NCI-H2171 (cell line): ENCODE data around the gene INSIG2.
"Not testable (repeated sequence)": the region's sequence is repeated elsewhere in the genome, so short reads cannot be mapped to it uniquely, and the experiment has no call there.

Experiments
- DNase-seq: peaks from one replicate; lab custom pipeline; 2025; lab: John Stamatoyannopoulos, UW

INSIG2 gene

DNA sequence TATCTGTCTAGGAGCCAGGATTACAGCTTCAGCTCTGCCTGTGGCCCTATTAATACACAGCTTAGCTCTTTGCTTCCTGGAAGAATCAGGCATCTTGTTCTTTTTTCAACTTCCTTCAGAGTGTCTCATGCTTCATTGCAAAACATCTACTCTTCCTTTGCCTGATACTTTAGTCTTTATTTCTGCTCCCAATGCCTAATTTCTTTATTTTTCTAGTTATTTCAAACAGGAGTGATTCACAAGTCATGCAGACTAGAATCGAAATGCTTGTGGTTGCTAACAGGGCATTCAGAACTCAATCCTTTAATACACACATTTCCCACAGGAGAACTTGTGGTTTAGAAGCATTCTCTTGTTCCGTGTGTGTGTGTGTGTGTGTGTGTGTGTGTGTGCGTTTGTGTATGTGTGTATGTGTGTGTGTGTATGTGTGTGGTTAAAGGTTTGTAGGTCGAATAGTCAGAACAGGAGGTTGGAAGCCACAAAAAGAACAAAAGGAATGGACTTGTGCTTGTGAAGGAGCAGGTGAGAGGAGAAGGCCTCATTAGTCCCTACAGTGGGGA, 28.3 kb upstream of the INSIG2 start:
- DNase-seq, result no peak

DNA sequence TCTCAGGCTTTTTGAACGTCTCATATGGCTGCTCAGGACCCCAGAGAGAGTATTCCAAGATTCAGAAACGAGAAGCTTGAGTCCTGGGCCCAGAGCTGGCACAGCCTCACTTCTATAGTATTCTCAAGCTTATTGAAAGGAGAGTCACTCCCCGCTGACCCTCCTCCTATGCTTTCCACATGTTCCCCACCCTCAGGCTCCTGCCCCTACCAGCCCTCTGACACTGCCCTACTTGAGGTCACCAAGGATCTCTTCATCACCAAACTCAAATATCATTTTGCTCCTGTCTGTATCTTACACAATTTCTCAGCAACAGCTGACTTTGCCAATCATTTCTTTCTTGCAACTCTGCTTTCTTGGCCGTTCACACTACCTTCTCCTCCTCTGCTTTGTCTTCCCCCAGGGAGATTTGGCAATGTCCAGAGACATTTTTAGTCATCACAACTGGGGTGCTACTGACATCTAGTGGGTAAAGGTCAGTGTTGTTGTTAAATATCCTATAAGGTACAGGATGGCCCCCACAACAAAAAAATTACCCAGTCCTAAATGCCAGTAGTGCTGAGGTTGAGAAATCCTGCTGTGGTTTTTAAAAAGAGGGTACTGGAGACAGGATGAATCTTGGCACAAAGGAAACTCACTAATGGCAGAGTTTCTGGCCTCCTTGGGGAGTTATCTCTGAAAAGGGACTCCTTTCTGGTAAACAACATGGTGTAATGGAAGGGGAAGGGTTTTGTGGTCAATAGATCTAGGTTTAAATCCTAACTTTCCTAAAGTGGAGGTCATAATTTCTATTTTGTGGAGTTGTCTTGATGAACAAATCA, 26.9 kb upstream of the INSIG2 start:
- DNase-seq, result no peak

DNA sequence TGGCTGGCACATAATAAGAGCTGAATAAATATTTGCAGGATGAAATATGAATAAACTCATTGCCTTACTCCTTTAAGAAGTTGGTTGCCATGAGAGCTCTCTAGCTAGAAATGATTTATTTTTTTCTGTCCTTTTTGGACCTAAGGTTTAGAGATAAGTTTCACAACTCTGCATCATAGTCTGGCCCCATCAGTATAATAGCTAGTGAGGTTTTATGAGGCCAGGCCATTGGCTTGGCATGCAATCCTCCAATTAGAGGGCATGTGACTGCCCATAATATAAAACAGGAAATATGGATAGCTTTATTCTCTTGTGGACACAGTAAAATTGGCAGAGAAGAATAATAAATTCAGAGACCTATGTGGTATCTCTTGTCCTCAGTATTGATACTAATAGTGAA, 26.2 kb upstream of the INSIG2 start:
- DNase-seq, result no peak

DNA sequence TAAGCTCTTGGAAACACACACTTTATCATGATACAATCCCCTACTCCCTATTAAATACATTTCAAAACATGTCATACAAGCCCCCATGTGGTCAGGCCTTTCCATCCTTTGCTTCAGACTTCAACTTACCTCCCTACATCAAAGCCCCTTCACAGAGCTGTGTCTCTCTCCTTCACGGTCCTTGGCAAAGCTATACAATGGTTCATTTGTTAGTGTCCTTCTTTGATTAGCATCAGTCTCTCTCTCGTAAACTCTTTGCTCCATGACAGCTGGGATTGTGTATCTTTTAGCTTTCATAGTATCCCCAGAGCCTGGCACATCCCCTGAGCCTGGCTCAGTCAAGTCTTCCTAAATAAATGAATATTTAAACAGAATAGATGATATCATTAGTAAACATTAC, 25.6 kb upstream of the INSIG2 start:
- DNase-seq, result no peak

DNA sequence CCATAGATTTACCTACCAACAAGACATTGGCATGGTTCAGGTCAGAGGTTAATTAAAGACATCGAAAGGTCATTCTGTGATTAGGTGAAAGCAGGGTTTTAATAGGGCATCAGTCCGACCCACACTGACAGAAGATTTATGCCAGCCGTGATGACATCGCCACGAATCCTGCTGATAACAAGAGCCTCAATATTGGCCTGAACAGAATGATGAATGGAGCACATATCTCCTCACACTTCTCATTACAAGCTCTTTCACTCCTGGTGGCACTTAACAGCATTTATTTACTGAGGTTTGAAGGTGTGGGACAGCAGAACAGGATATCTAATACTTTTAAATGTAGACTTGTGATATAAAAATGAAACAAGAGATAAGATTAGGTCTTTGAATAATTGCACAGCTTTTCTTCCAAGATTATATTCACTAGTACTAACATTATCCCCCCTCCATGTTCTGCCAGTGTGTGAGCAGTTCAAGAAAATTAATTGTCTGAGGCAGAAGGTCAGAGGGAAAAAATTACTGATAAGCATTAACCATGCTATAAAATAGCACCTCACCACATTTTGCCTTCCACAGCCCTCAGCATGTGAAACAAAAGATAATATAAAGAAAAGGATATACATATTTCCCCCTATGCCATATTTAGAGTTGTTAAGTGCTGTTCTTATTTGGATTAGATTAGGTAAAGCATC, 23.1 kb upstream of the INSIG2 start:
- DNase-seq, result no peak

DNA sequence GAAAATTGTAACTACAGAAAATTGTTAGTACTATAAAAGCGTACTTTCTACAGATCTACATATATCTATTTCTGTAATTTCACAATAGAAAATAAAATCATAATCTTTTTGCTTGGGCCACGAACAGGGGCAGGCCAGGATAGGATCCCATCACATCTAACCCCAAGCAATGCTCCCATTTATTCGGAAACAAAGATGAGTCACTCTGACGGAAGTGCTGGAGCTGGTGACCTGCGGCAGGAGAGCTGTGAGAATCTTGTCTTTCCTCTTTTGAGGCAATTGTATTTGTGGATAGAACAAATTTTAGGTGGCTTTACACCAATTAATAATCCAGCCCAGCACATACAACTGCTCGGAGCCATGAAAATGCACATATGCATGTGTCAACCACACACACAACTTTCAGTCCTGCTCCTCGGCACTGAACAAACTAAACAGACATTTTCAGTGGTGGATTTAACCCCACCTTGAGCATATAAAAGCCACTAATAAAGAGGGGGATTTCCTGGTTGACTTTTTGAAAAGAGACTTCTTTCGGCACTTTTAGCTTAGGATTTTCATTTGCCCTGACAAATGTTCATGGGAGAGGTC, 22.3 kb upstream of the INSIG2 start:
- DNase-seq, result no peak

DNA sequence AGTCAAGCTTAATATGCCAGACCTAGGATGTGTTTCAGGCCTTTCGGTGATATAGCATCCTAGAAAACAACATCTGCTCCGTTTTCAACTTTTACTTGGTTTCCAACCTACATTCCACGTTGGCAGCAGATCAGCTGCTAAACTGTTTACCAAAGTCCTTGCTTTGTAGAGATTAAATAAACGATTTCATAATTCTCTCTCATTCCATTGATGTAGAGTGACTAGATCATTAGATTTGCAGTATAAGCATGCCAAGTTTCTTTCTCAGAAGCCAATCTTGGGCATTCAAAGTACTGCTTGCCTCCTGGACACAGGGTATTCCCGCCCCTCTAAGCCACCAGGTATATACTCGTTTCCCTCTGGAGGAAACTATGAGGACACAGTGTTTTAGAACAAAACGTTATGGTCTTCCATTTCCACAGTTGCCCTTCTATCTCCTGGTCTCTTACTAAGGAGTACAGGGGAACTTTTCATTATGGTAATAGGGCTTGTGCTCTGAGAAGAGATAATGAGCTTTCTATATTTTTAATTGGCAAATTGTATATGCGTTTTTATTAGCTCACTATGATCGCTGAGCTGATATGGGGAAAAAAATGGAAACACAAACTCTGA, 10.5 kb upstream of the INSIG2 start:
- no peak for DNase-seq

DNA sequence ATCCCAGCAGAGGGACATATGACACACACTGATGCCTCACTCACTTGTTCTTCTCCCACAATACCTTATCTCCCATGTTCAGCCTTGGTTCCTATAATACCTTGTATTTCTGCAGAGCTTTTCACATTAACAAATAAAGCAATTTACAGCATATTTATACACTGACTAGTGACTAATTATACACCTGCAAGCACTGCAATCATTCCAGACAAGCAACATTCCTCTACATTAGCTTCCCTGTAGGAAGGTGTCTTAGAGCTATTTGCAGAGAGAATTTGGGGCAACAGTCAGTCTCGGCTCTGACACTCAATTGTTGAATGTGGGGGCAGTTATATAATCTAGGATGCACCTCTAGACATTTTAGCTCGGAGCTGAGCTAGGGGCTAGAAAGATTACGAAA, 9.5 kb upstream of the INSIG2 start:
- DNase-seq, result no peak

DNA sequence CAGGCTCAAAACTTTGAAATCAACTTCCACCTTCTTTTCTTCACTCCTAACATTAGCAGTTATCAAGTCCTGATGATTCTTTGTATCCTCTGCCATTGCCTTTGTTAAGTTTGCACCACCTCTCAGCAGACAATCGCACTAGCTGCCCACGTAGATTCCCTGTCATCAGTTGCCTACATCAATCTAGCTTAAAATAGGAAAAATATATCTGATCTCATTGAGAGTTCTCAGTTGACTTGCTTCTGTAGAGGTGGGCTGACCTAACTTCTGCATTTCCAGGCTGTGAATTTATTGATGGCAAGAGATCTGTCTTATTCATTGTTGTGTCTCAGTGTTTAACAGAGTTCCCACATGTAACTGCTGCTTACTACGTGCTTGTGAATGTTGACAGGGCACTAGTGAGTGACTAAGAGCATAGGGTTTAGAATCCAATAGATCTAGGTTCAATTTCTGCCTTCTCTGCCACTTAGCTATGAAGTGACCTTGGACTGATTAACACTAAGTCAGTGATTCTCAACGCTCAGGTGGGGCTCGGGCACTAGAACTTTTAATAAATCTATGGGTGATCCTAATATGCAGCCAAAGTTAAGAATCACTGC, 3.7 kb upstream of the INSIG2 start:
- DNase-seq, result no peak

DNA sequence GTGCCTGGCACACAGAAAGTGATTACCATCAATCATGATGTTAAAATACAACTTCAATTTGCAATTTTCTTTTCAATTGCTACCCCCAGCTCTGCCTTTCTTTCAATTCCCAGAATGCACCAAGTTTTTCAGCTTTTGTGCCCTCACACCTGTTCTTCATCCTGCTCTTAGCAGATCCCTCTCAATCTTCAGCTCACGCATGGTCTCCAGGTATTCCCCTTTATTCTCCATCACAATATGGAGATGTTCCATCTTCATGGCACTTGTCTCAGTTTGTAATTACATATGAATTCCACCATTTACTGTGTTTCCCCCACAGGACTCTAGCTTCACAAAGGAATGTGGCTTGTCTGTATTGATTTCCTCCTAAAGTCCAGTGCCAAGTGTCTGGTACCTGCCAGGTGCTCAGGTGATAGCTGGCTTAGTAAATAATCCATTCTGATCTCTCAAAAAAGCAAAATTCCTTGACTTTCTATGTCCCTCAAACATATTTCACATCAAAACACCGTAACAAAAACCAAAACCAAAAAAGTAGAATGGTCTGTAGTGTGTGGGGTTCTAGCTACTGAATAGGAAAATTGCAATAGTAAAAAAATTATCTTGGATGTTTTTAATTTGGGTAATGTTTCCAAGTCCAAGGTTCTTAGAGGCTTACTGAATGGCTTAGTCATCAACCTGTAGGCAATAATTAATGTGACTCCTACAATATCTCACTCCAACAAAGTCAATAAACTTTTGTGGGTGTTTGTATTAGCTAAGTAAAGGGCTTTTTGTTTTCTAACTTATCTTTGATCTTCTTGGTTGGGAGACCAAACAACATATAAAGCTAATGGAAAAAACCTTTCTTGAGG, 2.9 kb upstream of the INSIG2 start:
- no peak for DNase-seq

DNA sequence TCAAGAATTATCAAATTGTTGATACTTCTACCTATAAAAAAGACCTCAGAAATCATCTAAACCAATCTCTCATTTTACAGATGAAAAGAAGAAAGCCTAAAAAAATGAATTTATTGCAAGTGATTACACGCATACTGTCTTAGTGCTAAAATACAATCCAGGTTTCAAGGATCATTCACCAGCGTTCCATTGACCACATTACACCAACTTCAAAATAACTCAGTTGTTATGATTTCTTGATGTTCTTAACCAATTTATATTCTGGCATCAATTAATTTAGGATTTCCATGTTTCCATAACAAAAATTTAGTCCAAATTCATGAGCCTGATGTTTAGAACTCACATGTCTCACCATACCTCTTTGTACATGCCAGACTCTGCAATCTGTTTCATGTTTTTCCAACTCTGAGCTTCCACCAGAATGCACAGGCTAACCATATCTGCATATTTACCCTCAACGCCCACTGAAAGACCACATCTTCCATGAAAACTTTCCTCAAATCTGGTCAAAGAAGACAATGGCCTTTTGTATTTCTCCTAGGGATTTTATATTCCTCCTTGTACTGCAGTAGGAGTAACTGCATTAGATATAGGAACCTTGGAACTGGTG, 2.1 kb upstream of the INSIG2 start:
- no peak for DNase-seq

DNA sequence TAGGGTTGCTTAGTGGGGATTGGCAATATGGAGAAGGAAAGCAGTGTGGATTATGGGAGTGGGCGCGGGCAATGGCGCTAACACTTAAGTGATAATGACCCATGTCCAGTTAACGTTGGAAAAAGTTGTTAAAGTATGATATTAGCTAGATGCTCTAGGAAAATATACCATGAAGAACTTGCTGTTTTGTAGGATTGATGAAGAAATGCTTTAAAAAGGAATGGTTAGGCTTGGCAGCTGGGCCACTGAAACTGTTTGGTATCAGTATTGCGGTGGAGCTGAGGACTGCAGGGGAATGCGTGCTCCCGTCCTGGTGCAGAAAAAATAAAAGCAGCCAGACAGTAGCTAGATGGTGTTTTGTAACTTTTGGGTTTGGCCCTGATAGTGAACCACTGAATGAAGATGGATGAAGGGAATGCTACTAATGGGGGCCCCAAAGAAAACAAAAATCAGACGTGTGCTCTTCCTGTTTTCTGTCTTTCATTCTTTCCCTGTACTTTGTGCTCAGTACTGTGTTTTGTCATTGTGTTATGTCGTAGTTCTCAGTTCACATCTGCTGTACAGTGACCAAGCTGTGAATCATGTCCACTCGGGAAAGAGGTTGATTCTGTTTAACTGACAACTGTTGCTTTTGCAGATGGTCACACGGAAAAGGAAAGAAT, 999 bp downstream of the INSIG2 start:
- no peak for DNase-seq

DNA sequence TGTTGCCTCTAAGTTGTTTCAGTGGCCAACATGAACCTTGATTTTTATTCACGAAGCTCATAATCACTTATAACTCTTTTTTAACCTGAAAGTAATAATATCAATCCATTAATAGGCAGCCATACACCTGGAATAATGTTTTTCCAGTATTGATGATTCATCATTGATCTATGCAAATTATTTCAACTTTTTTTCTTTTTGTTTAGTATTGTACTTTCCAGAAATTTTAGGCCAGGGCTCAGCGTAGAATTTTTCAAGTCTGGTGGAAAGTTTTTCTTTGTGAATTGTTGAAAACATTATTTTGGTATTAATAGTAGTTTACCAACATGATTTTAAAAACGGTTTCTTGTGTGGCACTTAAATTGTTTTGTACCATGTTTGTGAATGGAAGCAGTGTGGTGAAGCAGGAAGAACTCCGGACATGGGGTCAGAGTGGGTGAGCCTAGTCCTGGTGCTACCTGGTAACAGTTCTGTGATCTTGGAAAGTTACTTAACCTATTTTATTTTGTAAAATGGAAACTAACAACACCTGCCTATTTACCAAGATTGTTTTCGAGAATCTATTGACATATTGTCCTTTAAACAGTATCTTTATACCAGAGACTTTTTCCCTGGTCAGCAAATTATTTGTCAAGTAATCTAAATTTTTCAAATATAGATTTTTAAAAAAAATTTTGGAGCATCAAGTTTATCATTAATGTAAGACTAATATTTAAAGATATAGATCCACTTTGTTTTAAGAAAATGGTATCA, 2.3 kb downstream of the INSIG2 start:
- DNase-seq, result no peak

DNA sequence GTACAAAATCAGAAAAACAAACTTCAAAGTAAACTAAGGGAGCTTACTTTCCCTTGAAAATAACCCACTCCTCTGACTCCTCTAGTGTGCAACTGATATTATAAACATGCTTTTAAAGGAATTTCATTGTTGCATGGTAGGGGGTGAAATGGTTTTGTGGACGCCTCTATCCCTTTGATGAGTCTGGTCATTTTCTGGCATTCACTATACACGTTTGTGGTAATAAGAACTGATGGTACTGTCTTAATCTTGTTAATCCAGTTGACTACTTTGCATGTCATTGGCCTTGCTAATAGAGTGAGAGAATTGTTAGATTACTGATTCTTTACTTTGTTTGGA, 2.8 kb downstream of the INSIG2 start:
- DNase-seq, result no peak

DNA sequence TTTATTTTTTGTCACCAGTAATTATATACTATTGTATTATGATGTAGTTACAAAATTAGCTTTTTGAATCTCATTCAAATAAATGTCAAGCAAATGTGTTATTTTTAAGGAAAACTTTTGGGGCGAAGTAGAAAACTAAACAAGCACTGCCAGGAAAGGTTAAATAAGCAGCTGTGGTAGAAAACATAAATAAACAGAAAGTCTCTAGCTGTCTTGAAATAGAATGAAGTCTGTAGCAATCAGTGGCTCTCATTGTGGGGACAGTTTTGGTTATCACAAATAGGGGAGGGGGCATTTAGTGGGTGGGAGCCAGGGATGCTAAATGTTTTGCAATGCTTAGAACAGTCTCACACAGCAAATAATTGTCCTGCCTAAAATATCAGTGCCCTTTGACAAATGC, 3.4 kb downstream of the INSIG2 start:
- DNase-seq, result no peak

DNA sequence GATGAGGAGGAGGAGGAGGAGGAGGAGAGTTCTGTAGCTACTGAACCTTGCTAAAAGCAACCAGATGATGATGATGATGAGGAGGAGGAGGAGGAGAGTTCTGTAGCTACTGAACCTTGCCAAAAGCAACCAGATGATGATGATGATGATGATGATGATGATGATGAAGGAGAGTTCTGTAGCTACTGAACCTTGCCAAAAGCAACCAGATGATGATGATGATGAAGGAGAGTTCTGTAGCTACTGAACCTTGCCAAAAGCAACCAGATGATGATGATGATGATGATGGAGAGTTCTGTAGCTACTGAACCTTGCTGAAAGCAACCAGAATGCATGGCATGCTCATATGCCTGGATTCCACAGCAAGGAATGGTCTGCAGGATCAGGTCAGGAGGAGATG, 5.8 kb downstream of the INSIG2 start:
- DNase-seq, result not testable (repeated sequence)

DNA sequence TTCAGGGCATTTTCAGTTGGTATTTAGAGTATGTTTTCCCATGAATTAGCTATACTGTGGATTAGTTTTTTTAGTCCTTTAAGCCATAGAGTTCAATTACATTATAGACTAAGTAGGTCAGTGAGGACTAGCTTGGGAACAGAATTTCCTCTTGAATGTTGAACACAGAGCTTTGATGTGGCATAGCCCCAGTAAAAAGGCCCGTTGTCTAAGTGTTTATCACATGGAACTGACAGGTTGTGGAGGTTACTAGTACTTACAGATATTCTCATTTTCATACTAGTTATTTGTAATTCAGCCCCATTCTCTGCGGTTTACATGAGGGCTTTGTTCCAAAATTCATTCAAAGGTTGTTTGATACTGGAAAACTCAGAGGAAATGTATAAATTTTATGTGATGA, 6.2 kb downstream of the INSIG2 start:
- DNase-seq, result no peak

DNA sequence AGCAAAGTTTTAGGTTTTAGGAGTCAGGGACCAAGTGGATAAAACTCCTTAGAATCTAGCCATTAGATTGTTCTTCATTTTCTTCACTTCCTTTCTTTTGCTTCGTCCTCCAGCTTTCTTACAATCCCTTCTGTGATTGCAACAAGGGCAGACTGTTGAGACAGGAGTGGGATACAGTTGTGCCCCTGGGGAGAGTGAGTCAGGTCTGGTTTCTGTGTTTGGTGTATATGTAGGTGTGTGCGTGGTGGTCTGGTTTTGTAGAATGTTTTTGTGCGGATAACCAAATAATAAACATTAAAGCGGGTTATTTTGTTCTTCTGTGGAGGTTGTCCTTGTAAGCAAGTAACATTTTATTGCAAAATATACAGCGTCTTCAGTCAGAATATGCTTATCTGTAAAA, 7.3 kb downstream of the INSIG2 start:
- DNase-seq, result peak; percentile 67

DNA sequence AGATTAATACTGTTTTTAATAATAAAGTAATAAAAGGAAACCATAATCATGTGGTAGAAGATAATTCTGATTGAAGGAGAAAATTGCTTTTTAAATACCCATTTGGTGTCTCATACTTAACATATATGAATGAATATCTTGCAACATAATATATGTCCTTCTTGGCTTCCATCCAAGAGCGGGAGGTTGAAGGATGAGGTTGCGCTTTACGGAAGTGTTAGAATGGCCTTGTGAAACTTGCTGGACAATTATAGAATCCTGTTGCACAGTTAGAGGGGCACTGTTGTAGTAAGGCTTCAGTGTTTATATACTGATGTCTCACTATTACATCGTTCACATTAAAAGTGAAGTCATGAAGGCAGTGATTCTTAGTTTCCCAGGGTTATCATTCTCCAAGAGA, 9.4 kb downstream of the INSIG2 start:
- no peak for DNase-seq
